DMS114 treated with DMSO at 0.1 percent for 48 hours (cell line): ENCODE measurements around the gene SOHLH2.

ENCODE experiments used
- DNase-seq: peaks from one replicate; lab custom pipeline; 2025; ENCODE audit not compliant: unreplicated experiment; lab: John Stamatoyannopoulos, UW

The SOHLH2 gene

GRCh38 chr13:36190771-36191170, 23.6 kb downstream of the SOHLH2 start:
- DNase-seq: no peak

- DNase-seq: no peak
Observed at GRCh38 chr13:36188441-36188840, 25.9 kb downstream of the SOHLH2 start.

- DNase-seq: no peak
Observed at GRCh38 chr13:36183901-36184300, 30.5 kb downstream of the SOHLH2 start.

- DNase-seq: no peak
Observed at GRCh38 chr13:36175621-36176020, 38.7 kb downstream of the SOHLH2 start.

GRCh38 chr13:36174923-36175322, 39.4 kb downstream of the SOHLH2 start:
- DNase-seq: no peak

GRCh38 chr13:36173571-36174322, 40.6 kb downstream of the SOHLH2 start:
- no peak for DNase-seq

- no peak for DNase-seq
Observed at GRCh38 chr13:36166046-36166445, 48.3 kb downstream of the SOHLH2 start.

GRCh38 chr13:36163809-36164308, 50.5 kb downstream of the SOHLH2 start:
- no peak for DNase-seq

- DNase-seq: no peak
Observed at GRCh38 chr13:36163286-36163685, 51.1 kb downstream of the SOHLH2 start.

GRCh38 chr13:36160297-36160696, 54.1 kb downstream of the SOHLH2 start:
- no peak for DNase-seq

- no peak for DNase-seq
Observed at GRCh38 chr13:36158611-36159010, 55.7 kb downstream of the SOHLH2 start.

GRCh38 chr13:36157480-36157879, 56.9 kb downstream of the SOHLH2 start:
- no peak for DNase-seq

- no peak for DNase-seq
Observed at GRCh38 chr13:36154567-36155291, 59.6 kb downstream of the SOHLH2 start.

GRCh38 chr13:36151591-36151990, 62.8 kb downstream of the SOHLH2 start:
- DNase-seq: no peak

- DNase-seq: no peak
Observed at GRCh38 chr13:36148446-36148845, 65.9 kb downstream of the SOHLH2 start.

- DNase-seq: no peak
Observed at GRCh38 chr13:36147330-36147729, 67.0 kb downstream of the SOHLH2 start.

GRCh38 chr13:36146511-36147269, 67.7 kb downstream of the SOHLH2 start:
- no peak for DNase-seq

- no peak for DNase-seq
Observed at GRCh38 chr13:36143738-36144137, 70.6 kb downstream of the SOHLH2 start.

GRCh38 chr13:36142735-36143134, 71.6 kb downstream of the SOHLH2 start:
- DNase-seq: no peak

GRCh38 chr13:36135876-36136275, 78.5 kb downstream of the SOHLH2 start:
- no peak for DNase-seq

GRCh38 chr13:36134632-36135031, 79.7 kb downstream of the SOHLH2 start:
- no peak for DNase-seq
